NOMO-1 treated with DMSO at 0.1 percent for 48 hours (cell line): ENCODE data around the gene ANGPT4.
"Not testable (repeated sequence)": the region's sequence is repeated elsewhere in the genome, so short reads cannot be mapped to it uniquely, and the experiment has no call there.

Experiments
- DNase-seq: peaks from one replicate; lab custom pipeline; 2025; ENCODE audit not compliant: unreplicated experiment; lab: John Stamatoyannopoulos, UW

The ANGPT4 gene

GRCh38 chr20:909641-910040, 6.5 kb downstream of the ANGPT4 start:
- no peak for DNase-seq

GRCh38 chr20:906703-907270, 9.3 kb downstream of the ANGPT4 start:
- no peak for DNase-seq

GRCh38 chr20:906001-906520, 10.1 kb downstream of the ANGPT4 start:
- DNase-seq: peak; percentile 16

DNA sequence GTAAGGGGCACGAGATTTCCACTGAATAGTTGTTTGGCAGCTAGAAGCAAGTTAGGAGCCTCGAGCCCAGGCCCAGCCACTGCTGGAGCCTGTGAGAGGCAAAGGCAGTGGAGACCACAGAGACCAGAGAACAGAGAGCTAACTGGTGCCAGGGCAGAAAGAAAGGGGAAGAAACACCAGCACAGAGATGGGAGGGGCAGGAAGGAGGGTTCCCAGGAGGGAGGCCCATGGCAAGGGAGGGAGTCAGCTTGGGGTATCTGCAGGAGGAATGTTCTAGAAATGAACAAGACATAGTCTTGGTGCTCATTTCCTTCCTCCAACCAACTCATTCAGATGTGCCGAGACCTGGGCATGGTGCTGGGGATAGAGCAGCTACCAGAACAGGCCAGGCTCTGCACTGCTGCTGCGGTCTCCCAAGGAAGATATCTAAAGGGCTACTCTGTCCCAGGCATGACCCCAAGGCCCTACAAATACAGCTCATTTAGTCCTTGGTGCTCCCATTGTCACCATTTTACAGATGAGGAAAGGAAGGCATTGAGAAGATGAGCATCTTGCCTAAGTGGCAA, 10.7 kb downstream of the ANGPT4 start:
- peak; percentile 54 for DNase-seq

GRCh38 chr20:904039-904545, 12.0 kb downstream of the ANGPT4 start:
- DNase-seq: no peak

GRCh38 chr20:897436-897835, 18.7 kb downstream of the ANGPT4 start:
- not testable (repeated sequence) for DNase-seq

DNA sequence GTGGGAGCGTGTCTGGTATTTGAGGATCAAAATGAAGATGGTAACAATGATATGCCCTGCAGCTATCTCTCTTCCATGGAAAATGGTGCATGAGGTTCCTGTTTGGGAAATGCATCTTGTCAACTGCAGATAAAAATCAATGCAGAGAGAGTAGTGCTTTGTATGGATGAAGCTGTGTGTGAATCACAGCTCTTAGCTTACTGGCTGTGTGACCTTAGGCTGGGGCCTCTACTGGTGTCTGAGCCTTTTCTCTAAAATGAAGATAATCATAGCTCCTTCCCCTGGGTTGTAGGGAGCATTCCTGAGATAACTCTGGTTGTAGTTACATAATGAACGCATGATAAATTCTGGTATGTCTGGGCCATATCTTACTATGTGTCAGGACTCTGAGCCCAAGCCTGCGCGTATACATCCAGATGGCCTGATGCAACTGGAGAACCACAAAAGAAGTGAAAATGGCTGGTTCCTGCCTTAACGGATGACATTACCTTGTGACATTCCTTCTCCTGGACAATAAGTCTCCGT, 19.6 kb downstream of the ANGPT4 start:
- DNase-seq: no peak

- not testable (repeated sequence) for DNase-seq
Measured at GRCh38 chr20:892371-892770, 23.8 kb downstream of the ANGPT4 start.

- no peak for DNase-seq
Measured at GRCh38 chr20:891706-892080, 24.4 kb downstream of the ANGPT4 start.

DNA sequence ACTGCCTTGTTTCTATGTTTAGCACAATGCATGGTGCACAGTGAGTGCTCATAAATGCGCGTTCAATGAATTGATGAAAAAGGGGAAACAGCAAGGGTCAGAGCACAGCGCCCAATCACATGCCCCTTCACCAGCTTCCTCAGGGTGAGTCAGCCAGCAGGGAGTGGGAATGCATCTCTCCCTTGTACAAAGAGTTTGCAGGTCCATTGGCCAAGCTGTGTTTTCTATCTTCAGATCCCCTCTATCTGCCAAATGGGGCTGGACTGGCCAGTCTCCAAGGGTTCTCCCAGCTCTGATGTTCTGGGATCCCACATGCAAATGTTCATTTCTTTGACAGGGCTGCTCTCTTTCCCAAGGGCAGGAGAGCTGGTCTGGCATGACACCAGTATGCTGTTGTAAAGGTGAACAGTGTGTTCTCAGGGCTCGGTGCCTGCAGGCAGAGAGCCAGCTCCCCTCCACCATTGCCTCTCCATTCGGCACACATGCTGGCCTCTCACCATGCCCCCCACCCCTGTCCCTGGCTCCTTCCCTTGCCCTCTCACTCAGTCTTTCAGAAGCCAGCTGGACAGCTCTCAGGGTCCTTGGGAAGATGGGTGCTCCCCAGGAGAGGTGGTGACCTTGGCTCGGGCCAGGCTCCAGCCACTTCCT, 25.0 kb downstream of the ANGPT4 start:
- DNase-seq: peak; percentile 12

DNA sequence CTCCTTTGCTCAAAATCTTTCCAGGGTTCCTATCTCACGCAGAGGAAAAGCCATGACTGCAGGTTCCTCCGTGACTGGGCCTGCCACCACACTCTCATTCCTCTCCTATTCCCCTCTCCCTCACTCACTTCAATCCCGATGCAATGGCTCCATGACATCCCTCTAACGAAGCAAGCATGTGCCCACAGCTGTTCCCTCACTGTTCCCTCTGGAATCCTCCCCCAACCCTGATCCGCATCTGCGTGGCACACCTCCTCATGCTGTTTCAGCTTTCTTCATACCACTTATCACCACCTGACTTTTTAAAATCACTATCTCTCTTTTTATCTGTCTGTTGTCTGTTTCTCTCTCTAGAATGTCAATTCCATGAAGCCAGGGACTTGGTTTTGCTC, 25.5 kb downstream of the ANGPT4 start:
- DNase-seq: no peak

GRCh38 chr20:889932-890463, 26.1 kb downstream of the ANGPT4 start:
- no peak for DNase-seq

DNA sequence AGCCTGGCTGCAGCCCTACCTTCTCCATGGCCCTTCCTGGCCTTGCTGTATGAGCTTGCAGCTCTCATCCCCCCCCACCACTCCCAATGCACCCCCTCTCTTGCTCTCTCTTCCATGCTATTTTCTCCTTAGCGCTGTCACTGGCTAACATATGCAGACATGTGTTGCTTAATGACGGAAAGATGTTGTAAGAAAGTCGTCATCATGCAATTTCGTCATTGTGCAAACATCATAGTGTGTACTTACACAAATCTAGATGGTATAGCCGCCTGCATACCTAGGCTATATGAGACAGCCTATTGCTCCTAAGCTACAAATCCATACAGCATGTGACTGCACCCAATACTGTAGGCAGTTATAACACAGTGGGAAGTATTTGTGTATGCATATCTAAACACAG, 27.0 kb downstream of the ANGPT4 start:
- no peak for DNase-seq

DNA sequence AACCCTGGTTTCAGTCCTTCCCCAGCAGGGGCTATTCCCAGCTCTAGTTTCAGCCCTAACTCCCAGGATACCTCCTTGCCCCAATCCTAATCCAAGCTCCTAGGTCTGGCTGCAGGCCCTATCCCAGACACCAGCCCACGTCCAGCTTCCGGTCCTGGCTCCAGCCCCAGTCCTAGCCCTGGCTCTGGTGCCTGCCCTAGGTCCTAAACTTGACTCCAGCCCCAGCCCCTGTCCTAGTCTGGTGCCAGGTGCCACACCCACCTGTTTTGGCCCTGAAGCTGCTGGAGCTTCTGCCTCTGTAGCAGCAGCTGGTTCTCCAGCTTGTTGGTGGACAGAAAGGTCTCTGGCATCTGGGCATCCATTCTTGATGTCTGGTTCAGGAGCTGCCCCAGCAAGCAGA, 28.1 kb downstream of the ANGPT4 start:
- no peak for DNase-seq

DNA sequence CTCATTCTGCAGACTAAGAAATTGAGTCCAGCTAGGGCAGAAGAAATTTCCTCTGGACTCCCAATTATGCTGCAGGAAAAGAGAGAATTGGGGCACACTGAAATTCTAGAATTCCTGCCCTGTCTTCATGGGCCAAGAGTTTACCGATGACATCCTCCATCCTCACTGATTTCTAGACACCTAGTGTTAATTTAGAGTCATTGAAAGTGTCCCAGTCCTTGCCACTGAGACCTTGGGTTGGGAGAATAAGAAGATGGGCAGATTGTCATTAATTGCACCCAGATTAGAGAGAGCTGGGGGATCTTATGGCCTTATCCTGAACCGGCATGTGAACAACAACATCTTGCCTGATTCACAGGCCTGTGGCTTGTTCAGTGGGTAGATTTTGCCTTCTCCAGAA, 29.0 kb downstream of the ANGPT4 start:
- no peak for DNase-seq

- no peak for DNase-seq
Measured at GRCh38 chr20:884983-885952, 30.9 kb downstream of the ANGPT4 start.

GRCh38 chr20:881783-882144, 34.4 kb downstream of the ANGPT4 start:
- DNase-seq: no peak

- DNase-seq: peak; percentile 60
Measured at GRCh38 chr20:881051-881782, 34.9 kb downstream of the ANGPT4 start.

DNA sequence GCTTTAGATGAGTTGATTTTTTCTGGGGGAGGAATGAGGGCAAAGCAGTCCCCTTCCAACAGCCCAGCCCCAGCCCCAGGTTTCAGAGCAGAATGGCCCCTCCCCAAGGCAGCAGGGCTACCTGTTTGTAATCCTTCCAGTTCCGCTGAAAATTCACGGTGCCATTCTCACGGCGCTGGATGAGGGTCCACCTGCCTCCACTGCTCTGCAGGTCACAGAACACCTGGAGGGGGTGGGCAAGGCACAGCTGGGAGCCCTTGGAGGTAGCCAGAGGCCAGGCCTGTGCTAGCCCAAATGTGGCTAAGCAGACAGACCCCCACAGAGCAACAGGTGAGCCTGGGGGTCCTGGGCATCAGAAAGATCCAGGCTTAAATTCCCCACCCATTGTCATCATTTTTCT, 36.5 kb downstream of the ANGPT4 start:
- no peak for DNase-seq
